HepG2 (cell line): ENCODE results near the gene ATP1A2. TPM values are rescaled to one million over a fixed set of nuclear protein-coding genes. Genes with fewer than 3 reads are reported as not detected.

ENCODE experiments used
- ARID3A ChIP-seq: IDR thresholded peaks from 2 replicates; pipeline ENCODE4 v1.6.1; 2012; ENCODE audit warnings: low read depth, low read length, improper control_type of control experiment
- ATF3 ChIP-seq: sonication (generic); formaldehyde crosslinking; IDR thresholded peaks from 2 replicates; pipeline ENCODE4 v1.4.0; 2020; ENCODE audit warnings: missing genetic modification reagents
- ATF4 ChIP-seq, 2 experiments: fragments of 450-650 bp in 1 of 2; sonication (generic) in 1 of 2; formaldehyde crosslinking; IDR thresholded peaks; 2 replicates each; pipeline versions ENCODE4 v1.5.0 to v1.8.0; 2020 to 2022; ENCODE audit warnings: mild to moderate bottlenecking in 1 of 2, missing genetic modification reagents in 1 of 2
- CTCF ChIP-seq: sonication (generic); formaldehyde crosslinking; IDR thresholded peaks from 2 replicates; pipeline ENCODE4 v1.5.0; 2020; ENCODE audit warnings: mild to moderate bottlenecking, missing genetic modification reagents, moderate library complexity
- FOXP1 ChIP-seq, 2 experiments: fragments of 450-650 bp in 1 of 2; IDR thresholded peaks; 2 replicates each; pipeline ENCODE4 v1.6.1; 2017 to 2018; ENCODE audit warnings: antibody characterized with exemption in 1 of 2
- GATAD2A ChIP-seq: IDR thresholded peaks from 2 replicates; pipeline ENCODE4 v1.6.1; 2016
- HDAC2 ChIP-seq: sonication (generic); formaldehyde crosslinking; IDR thresholded peaks from 2 replicates; pipeline ENCODE4 v1.4.0; 2020; ENCODE audit warnings: missing genetic modification reagents
- KAT7 ChIP-seq: IDR thresholded peaks from 2 replicates; pipeline ENCODE4 v1.6.1; 2018; ENCODE audit warnings: borderline replicate concordance, missing compliant biosample characterization
- MAFK ChIP-seq, 2 experiments: IDR thresholded peaks in 1 of 2; conservative IDR thresholded peaks in 1 of 2; 2 replicates each; pipeline ENCODE4 v1.6.1; 2011; ENCODE audit warnings: improper control_type of control experiment in 2 of 2, low read length in 2 of 2
- SOX5 ChIP-seq: IDR thresholded peaks from 2 replicates; pipeline ENCODE4 v1.6.1; 2016; ENCODE audit warnings: borderline replicate concordance
- THAP11 ChIP-seq: IDR thresholded peaks from 2 replicates; pipeline ENCODE4 v1.6.1; 2016; ENCODE audit warnings: missing biosample characterization, missing genetic modification reagents
- ZFP36L1 ChIP-seq: sonication (generic); formaldehyde crosslinking; IDR thresholded peaks from 2 replicates; pipeline ENCODE4 v1.8.0; 2022; ENCODE audit warnings: mild to moderate bottlenecking, missing genetic modification reagents, moderate library complexity
- ZNF687 ChIP-seq: sonication (generic); formaldehyde crosslinking; IDR thresholded peaks from 2 replicates; pipeline ENCODE4 v1.5.1; 2020; ENCODE audit warnings: mild to moderate bottlenecking, missing genetic modification reagents, moderate library complexity
- polyA plus RNA-seq, 8 experiments: library from polyadenylated mRNA; depleted of rRNA in 3 of 8; stranded (reverse) in 7 of 8; unstranded in 1 of 8; fragments of >200 nt; fragmentation: Illumina TruSeq in 4 of 8; extraction: Trizol in 4 of 8; gene quantifications; 2 replicates each; pipeline versions ENCODE4 v1.2.1 to v1.2.3, GENCODE V29; 2011 to 2016; ENCODE audit warnings: low read depth in 4 of 8, missing spikeins in 1 of 8, mixed read lengths in 1 of 8; ENCODE audit not compliant: insufficient read depth in 1 of 8
- total RNA-seq, 5 experiments: library from RNA; depleted of rRNA; stranded (reverse); fragments of >200 nt; fragmentation: Illumina TruSeq; extraction: Trizol; gene quantifications; 2 replicates each; pipeline ENCODE4 v1.2.3, GENCODE V29; 2016; ENCODE audit warnings: low read depth in 1 of 5

ATP1A2 gene
- total and polyA plus RNA-seq, 2 of the 13 experiments (the other 11 are each of a cell fraction or from before 2014, with no cell fraction given): 0.16 TPM; not detected in 1

- TF ChIP-seq ZFP36L1 (CRISPR knock-in tag) (no peak), ZNF687 (CRISPR knock-in tag) (no peak), GATAD2A (peak; percentile 54), CTCF (CRISPR knock-in tag) (peak; percentile 37), SOX5 (0 out of 2 replicates have a peak, but pooled peaks have one; percentile 33), ARID3A (peak; percentile 35; the same call in 1 of the 2 replicates), ATF4 (CRISPR knock-in tag; IDR thresholded peaks at IDR 0.05) (peak in 1 of 2 experiments; percentile 80; a peak in 2 of 4 replicates), ATF3 (0 out of 2 replicates have a peak, but pooled peaks have one; percentile 25), MAFK (conservative IDR thresholded peaks at IDR 0.05 in 1 of 2, IDR thresholded peaks at IDR 0.05 in 1 of 2; ENCODE audit: low read length in 2 of 2) (0 out of 4 replicates have a peak, but pooled peaks of 1 of the 2 experiments have one; percentile 6), KAT7 (no peak), HDAC2 (CRISPR knock-in tag) (0 out of 2 replicates have a peak, but pooled peaks have one; percentile 28), THAP11 (0 out of 2 replicates have a peak, but pooled peaks have one; percentile 10), FOXP1 (IDR thresholded peaks at IDR 0.05) (no peak), FOXP1 (CRISPR knock-in tag; IDR thresholded peaks at IDR 0.05) (peak; percentile 36; the same call in 1 of the 2 replicates)
These were observed 9.3 kb downstream of the ATP1A2 start (continued) for GRCh38 chr1:160124705-160125478.
